ENCODE results near the gene CHID1. TPM values are rescaled to one million over a fixed set of nuclear protein-coding genes. Genes with fewer than 3 reads are reported as not detected.

The CHID1 gene
- total RNA-seq, 3 donors from 2014 or later, result 102 to 115 (median 104) TPM

- H3K27me3 Mint-ChIP-seq (ENCODE audit: low read depth), result no peaks in the 10 kb centered on the region
- H3K4me1 Mint-ChIP-seq (ENCODE audit: low read depth), result peaks cover 9% of the 10 kb centered on the region
- H3K4me3 Mint-ChIP-seq, result peak within 1 kb of the TSS; percentile 84
Measured at GRCh38 chr11:818396-819128, 92.0 kb downstream of the CHID1 start, which contains the start of gene PNPLA2. Gene PNPLA2, plus strand, starts transcription at chr11:818914. Its CDS starts 805 bp downstream, at chr11:819719.

More at GRCh38 chr11:818396-819128, 92.0 kb downstream of the CHID1 start, which contains the start of gene PNPLA2:
- peaks cover 5% of the 10 kb centered on the region for H3K36me3 Mint-ChIP-seq (ENCODE audit: insufficient read depth)
- DNase-seq (no peak), ATAC-seq (no peak)
- no peaks in the 10 kb centered on the region for H3K9me3 Mint-ChIP-seq

Other genes starting within 250 kb of the CHID1 start
- gene DEAF1, start 215.6 kb downstream of the CHID1 start, total RNA-seq, result 10 to 100 TPM; 53.1 to 59.6 (median 54.5) TPM
- 1 to 10 TPM; 6.8 to 7.5 (median 7.0) TPM for gene TMEM80, start 215.0 kb downstream of the CHID1 start, total RNA-seq
- gene EPS8L2, start 204.6 kb downstream of the CHID1 start, total RNA-seq, result 10 to 100 TPM in 1 of 3 donors, 1 to 10 TPM in 2; 5.2 to 13.0 (median 7.0) TPM
- gene TALDO1, start 163.3 kb downstream of the CHID1 start, total RNA-seq, result 100 to 1,000 TPM; 281 to 316 (median 313) TPM
- gene GATD1, start 133.3 kb downstream of the CHID1 start, total RNA-seq, result 10 to 100 TPM; 48.3 to 49.8 (median 49.7) TPM
- 1 to 10 TPM; 1.6 to 1.8 (median 1.7) TPM for gene CEND1, start 120.7 kb downstream of the CHID1 start, total RNA-seq
- gene SLC25A22, start 112.5 kb downstream of the CHID1 start, total RNA-seq, result 100 to 1,000 TPM; 156 to 166 (median 161) TPM
- gene PIDD1, start 105.6 kb downstream of the CHID1 start, total RNA-seq, result 10 to 100 TPM; 12.6 to 18.4 (median 17.5) TPM
- 1,000 to 10,000 TPM; 3,528 to 3,995 (median 3,711) TPM for gene RPLP2, start 100.8 kb downstream of the CHID1 start, total RNA-seq
- gene PNPLA2, start 91.9 kb downstream of the CHID1 start, total RNA-seq, result 10 to 100 TPM; 55.5 to 62.4 (median 60.2) TPM
- gene CRACR2B, start 82.9 kb downstream of the CHID1 start, total RNA-seq, result under 1 TPM; 0.18 to 0.30 (median 0.28) TPM
- gene CD151, start 77.9 kb downstream of the CHID1 start, total RNA-seq, result 10 to 100 TPM; 33.5 to 39.2 (median 35.6) TPM
- 100 to 1,000 TPM; 167 to 183 (median 174) TPM for gene POLR2L, start 68.3 kb downstream of the CHID1 start, total RNA-seq
- gene TSPAN4, start 68.0 kb downstream of the CHID1 start, total RNA-seq, result 1 to 10 TPM; 4.6 to 6.0 (median 5.7) TPM
- 10 to 100 TPM; 30.4 to 41.7 (median 38.0) TPM for gene AP2A2, start 15.1 kb upstream of the CHID1 start, total RNA-seq
- gene MUC6, start 125.9 kb upstream of the CHID1 start, total RNA-seq, result under 1 TPM in 1 of 3 donors, not detected in 2; 0.30 TPM
- under 1 TPM; 0.08 to 0.30 (median 0.24) TPM for gene MUC2, start 164.1 kb upstream of the CHID1 start, total RNA-seq
- gene MUC5AC, start 247.1 kb upstream of the CHID1 start, total RNA-seq, result under 1 TPM in 2 of 3 donors, not detected in 1; under 0.01 TPM

All from activated T-cell treated with anti-CD3 and anti-CD28 coated beads, Interleukin-2, amount 50 U/mL, for 4 hours (primary cell).